ENCODE results near the gene STRN3.
"Not testable (repeated sequence)": the region's sequence is repeated elsewhere in the genome, so short reads cannot be mapped to it uniquely, and the experiment has no call there.

Gene STRN3

DNA sequence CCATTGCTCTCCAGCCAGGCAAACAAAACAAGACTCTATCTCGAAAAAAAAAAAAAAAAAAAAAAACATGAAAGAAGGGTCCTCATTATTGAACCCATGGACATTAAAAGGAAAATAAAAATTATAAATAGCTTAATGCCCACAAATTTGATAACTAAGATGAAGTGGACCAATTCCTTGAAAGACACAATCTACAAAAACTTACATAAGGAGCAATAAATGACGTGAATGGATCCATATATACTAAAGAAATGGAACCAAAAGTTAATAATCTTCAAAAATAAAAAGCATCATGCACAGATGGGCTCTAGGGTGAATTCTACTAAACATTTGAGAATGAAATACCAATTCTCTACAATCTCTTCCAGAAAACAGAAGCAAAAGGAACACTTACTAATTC is 48.4 kb downstream of the STRN3 start:
- no peak overlapping the region for H3K14ac ChIP-seq (ENCODE audit: low read length)
- H3K23ac ChIP-seq (ENCODE audit: low read depth, low read length, poor library complexity): no peak overlapping the region
- no peak overlapping the region for H3K4ac ChIP-seq (ENCODE audit: low read length)
- peaks cover 0 to 10% of the 10 kb centered on the region in 2 donors for H3K9me3 ChIP-seq (replicated peaks in 1 of 2; ENCODE audit: control insufficient read depth in 2 of 2, insufficient read depth in 1 of 2, low read depth in 1 of 2, low read length in 2 of 2)
- H4K91ac ChIP-seq (ENCODE audit: low read depth, low read length, poor library complexity): no peak overlapping the region
- H3K4me3 ChIP-seq (ENCODE audit: low read length in 2 of 2): no peak overlapping the region
- no peak for DNase-seq (ENCODE audit: low spot score)
- no peak overlapping the region for H2BK5ac ChIP-seq (ENCODE audit: low read length)
- H2BK12ac ChIP-seq (ENCODE audit: low read length): no peak overlapping the region
- peaks cover 0 to 4% of the 10 kb centered on the region in 2 donors for H3K36me3 ChIP-seq (replicated peaks in 1 of 2; ENCODE audit: control insufficient read depth in 2 of 2, insufficient read depth in 2 of 2, low read length in 2 of 2)
- no peak overlapping the region for H2BK120ac ChIP-seq (ENCODE audit: low read depth, low read length)
- H3K27me3 ChIP-seq (ENCODE audit: control insufficient read depth in 3 of 3, insufficient read depth in 3 of 3, low read depth in 1 of 3, low read length in 3 of 3): no peaks in the 10 kb centered on the region
- no peak overlapping the region for H4K8ac ChIP-seq (ENCODE audit: low read depth, low read length)
- no peak overlapping the region for H3K18ac ChIP-seq (ENCODE audit: low read length)
- peaks cover 6% of the 10 kb centered on the region for H3K79me1 ChIP-seq (ENCODE audit: low read depth, low read length)
- no peak overlapping the region for H3K27ac ChIP-seq (replicated peaks; ENCODE audit: low read length)
- no peak overlapping the region for H2BK15ac ChIP-seq (ENCODE audit: low read length)
- no peak overlapping the region for H2AK5ac ChIP-seq (ENCODE audit: low read depth, low read length)
- no peaks in the 10 kb centered on the region for H3K4me1 ChIP-seq (ENCODE audit: control insufficient read depth in 2 of 2, insufficient read depth in 1 of 2, low read depth in 1 of 2, low read length in 2 of 2)
- no CpG with 5 or more reads among the region's 2 CpGs for WGBS, 2 donors (ENCODE audit: extremely low coverage in 2 of 2, insufficient read length in 2 of 2, insufficient replicate concordance in 1 of 2)
- H2AFZ ChIP-seq (ENCODE audit: low read length): no peak overlapping the region
- H3K4me2 ChIP-seq (ENCODE audit: insufficient read depth, low read length, poor library complexity, severe bottlenecking): no peak overlapping the region
- H3K9ac ChIP-seq (ENCODE audit: low read depth, low read length, poor library complexity): no peak overlapping the region

GRCh38 chr14:30974628-30975027 is 51.6 kb downstream of the STRN3 start:
- H3K14ac ChIP-seq (ENCODE audit: low read length): no peak overlapping the region
- no peak overlapping the region for H3K9ac ChIP-seq (ENCODE audit: low read depth, low read length, poor library complexity)
- no peak overlapping the region for H2AFZ ChIP-seq (ENCODE audit: low read length)
- H2BK12ac ChIP-seq (ENCODE audit: low read length): no peak overlapping the region
- no peak overlapping the region for H2BK5ac ChIP-seq (ENCODE audit: low read length)
- H3K79me1 ChIP-seq (ENCODE audit: low read depth, low read length): peaks cover 8% of the 10 kb centered on the region
- no peak overlapping the region for H3K23ac ChIP-seq (ENCODE audit: low read depth, low read length, poor library complexity)
- H3K9me3 ChIP-seq (replicated peaks in 1 of 2; ENCODE audit: control insufficient read depth in 2 of 2, insufficient read depth in 1 of 2, low read depth in 1 of 2, low read length in 2 of 2): peaks cover 0 to 10% of the 10 kb centered on the region in 2 donors
- H4K91ac ChIP-seq (ENCODE audit: low read depth, low read length, poor library complexity): no peak overlapping the region
- H3K4me2 ChIP-seq (ENCODE audit: insufficient read depth, low read length, poor library complexity, severe bottlenecking): no peak overlapping the region
- no peak overlapping the region for H2BK120ac ChIP-seq (ENCODE audit: low read depth, low read length)
- no peak overlapping the region for H2AK5ac ChIP-seq (ENCODE audit: low read depth, low read length)
- no peak overlapping the region for H3K4me3 ChIP-seq (ENCODE audit: low read length in 2 of 2)
- no peaks in the 10 kb centered on the region for H3K4me1 ChIP-seq (ENCODE audit: control insufficient read depth in 2 of 2, insufficient read depth in 1 of 2, low read depth in 1 of 2, low read length in 2 of 2)
- no peaks in the 10 kb centered on the region for H3K27me3 ChIP-seq (ENCODE audit: control insufficient read depth in 3 of 3, insufficient read depth in 3 of 3, low read depth in 1 of 3, low read length in 3 of 3)
- no peak for DNase-seq (ENCODE audit: low spot score)
- peaks cover 0 to 4% of the 10 kb centered on the region in 2 donors for H3K36me3 ChIP-seq (replicated peaks in 1 of 2; ENCODE audit: control insufficient read depth in 2 of 2, insufficient read depth in 2 of 2, low read length in 2 of 2)
- H2BK15ac ChIP-seq (ENCODE audit: low read length): no peak overlapping the region
- H4K8ac ChIP-seq (ENCODE audit: low read depth, low read length): no peak overlapping the region
- H3K18ac ChIP-seq (ENCODE audit: low read length): no peak overlapping the region
- no peak overlapping the region for H3K27ac ChIP-seq (replicated peaks; ENCODE audit: low read length)
- no peak overlapping the region for H3K4ac ChIP-seq (ENCODE audit: low read length)
- no CpG with 5 or more reads among the region's 4 CpGs for WGBS, 2 donors (ENCODE audit: extremely low coverage in 2 of 2, insufficient read length in 2 of 2, insufficient replicate concordance in 1 of 2)

GRCh38 chr14:30972882-30973582 is 53.1 kb downstream of the STRN3 start:
- Histone ChIP-seq H3K4me3 (ENCODE audit: low read length in 2 of 2) (no peak overlapping the region), H3K4ac (ENCODE audit: low read length) (no peak overlapping the region), H3K27ac (replicated peaks; ENCODE audit: low read length) (no peak overlapping the region), H3K23ac (ENCODE audit: low read depth, low read length, poor library complexity) (no peak overlapping the region), H3K18ac (ENCODE audit: low read length) (no peak overlapping the region), H3K79me1 (ENCODE audit: low read depth, low read length) (peaks cover 11% of the 10 kb centered on the region), H2BK15ac (ENCODE audit: low read length) (no peak overlapping the region), H2AK5ac (ENCODE audit: low read depth, low read length) (no peak overlapping the region), H3K4me1 (ENCODE audit: control insufficient read depth in 2 of 2, insufficient read depth in 1 of 2, low read depth in 1 of 2, low read length in 2 of 2) (no peaks in the 10 kb centered on the region), H4K8ac (ENCODE audit: low read depth, low read length) (no peak overlapping the region), H4K91ac (ENCODE audit: low read depth, low read length, poor library complexity) (no peak overlapping the region), H2AFZ (ENCODE audit: low read length) (no peak overlapping the region), H3K9me3 (replicated peaks in 1 of 2; ENCODE audit: control insufficient read depth in 2 of 2, insufficient read depth in 1 of 2, low read depth in 1 of 2, low read length in 2 of 2) (peaks cover 0 to 10% of the 10 kb centered on the region in 2 donors), H3K36me3 (replicated peaks in 1 of 2; ENCODE audit: control insufficient read depth in 2 of 2, insufficient read depth in 2 of 2, low read length in 2 of 2) (no peaks in the 10 kb centered on the region), H3K9ac (ENCODE audit: low read depth, low read length, poor library complexity) (no peak overlapping the region), H2BK120ac (ENCODE audit: low read depth, low read length) (no peak overlapping the region), H3K27me3 (ENCODE audit: control insufficient read depth in 3 of 3, insufficient read depth in 3 of 3, low read depth in 1 of 3, low read length in 3 of 3) (no peaks in the 10 kb centered on the region), H2BK12ac (ENCODE audit: low read length) (no peak overlapping the region), H3K4me2 (ENCODE audit: insufficient read depth, low read length, poor library complexity, severe bottlenecking) (no peak overlapping the region), H2BK5ac (ENCODE audit: low read length) (no peak overlapping the region), H3K14ac (ENCODE audit: low read length) (no peak overlapping the region)
- DNase-seq (ENCODE audit: low spot score): no peak
- no CpG with 5 or more reads among the region's 7 CpGs for WGBS, 2 donors (ENCODE audit: extremely low coverage in 2 of 2, insufficient read length in 2 of 2, insufficient replicate concordance in 1 of 2)

GRCh38 chr14:30972036-30972732 is 54.0 kb downstream of the STRN3 start:
- H3K9ac ChIP-seq (ENCODE audit: low read depth, low read length, poor library complexity); H3K4me2 ChIP-seq (ENCODE audit: insufficient read depth, low read length, poor library complexity, severe bottlenecking); H4K8ac ChIP-seq (ENCODE audit: low read depth, low read length); H2AFZ ChIP-seq (ENCODE audit: low read length); H3K27me3 ChIP-seq (ENCODE audit: control insufficient read depth in 3 of 3, insufficient read depth in 3 of 3, low read depth in 1 of 3, low read length in 3 of 3); H3K18ac ChIP-seq (ENCODE audit: low read length); H3K23ac ChIP-seq (ENCODE audit: low read depth, low read length, poor library complexity); H3K27ac ChIP-seq (replicated peaks; ENCODE audit: low read length); H2AK5ac ChIP-seq (ENCODE audit: low read depth, low read length); H4K91ac ChIP-seq (ENCODE audit: low read depth, low read length, poor library complexity); DNase-seq (ENCODE audit: low spot score); H3K14ac ChIP-seq (ENCODE audit: low read length); H2BK15ac ChIP-seq (ENCODE audit: low read length); H2BK12ac ChIP-seq (ENCODE audit: low read length); H2BK120ac ChIP-seq (ENCODE audit: low read depth, low read length); H3K4me3 ChIP-seq (ENCODE audit: low read length in 2 of 2); H3K4ac ChIP-seq (ENCODE audit: low read length); H3K36me3 ChIP-seq (replicated peaks in 1 of 2; ENCODE audit: control insufficient read depth in 2 of 2, insufficient read depth in 2 of 2, low read length in 2 of 2); H3K4me1 ChIP-seq (ENCODE audit: control insufficient read depth in 2 of 2, insufficient read depth in 1 of 2, low read depth in 1 of 2, low read length in 2 of 2); H2BK5ac ChIP-seq (ENCODE audit: low read length): not testable (repeated sequence)
- no CpG with 5 or more reads among the region's 11 CpGs for WGBS, 2 donors (ENCODE audit: extremely low coverage in 2 of 2, insufficient read length in 2 of 2, insufficient replicate concordance in 1 of 2)
- Histone ChIP-seq H3K79me1 (ENCODE audit: low read depth, low read length) (peaks cover 11% of the 10 kb centered on the region), H3K9me3 (replicated peaks in 1 of 2; ENCODE audit: control insufficient read depth in 2 of 2, insufficient read depth in 1 of 2, low read depth in 1 of 2, low read length in 2 of 2) (peaks cover 2 to 10% of the 10 kb centered on the region in 2 donors)

Measured in neuronal stem cell (in vitro differentiated cells).